NT2/D1 (cell line): Measurements from ENCODE around the gene ARPC5L.

Experiments
- SUZ12 ChIP-seq: IDR thresholded peaks from 2 replicates; pipeline ENCODE4 v1.6.1; 2011; ENCODE audit not compliant: insufficient read length, insufficient read depth; ENCODE audit errors: extremely low read depth
- YY1 ChIP-seq: IDR thresholded peaks from 2 replicates; pipeline ENCODE4 v1.6.1; 2011; ENCODE audit not compliant: insufficient read length, insufficient read depth
- ZNF274 ChIP-seq: IDR thresholded peaks from 2 replicates; pipeline ENCODE4 v1.6.1; 2011; ENCODE audit warnings: mild to moderate bottlenecking, low read depth, low read length

- TF ChIP-seq ZNF274 = no peak
- TF ChIP-seq YY1 = no peak
- no peak for TF ChIP-seq SUZ12
Measured at GRCh38 chr9:124878518-124878917, 16.6 kb downstream of the ARPC5L start.
